GM20000 (cell line): ENCODE measurements around the gene ASMTL.

Experiments
- DNase-seq: peaks from one replicate; pipeline ENCODE4 v3.0.0; 2012; ENCODE audit warnings: low spot score
- CTCF ChIP-seq: IDR thresholded peaks from 2 replicates; pipeline ENCODE4 v1.5.1; 2012; ENCODE audit warnings: mild to moderate bottlenecking, control low read depth; ENCODE audit errors: extremely low read depth, missing control alignments

The ASMTL gene

DNA sequence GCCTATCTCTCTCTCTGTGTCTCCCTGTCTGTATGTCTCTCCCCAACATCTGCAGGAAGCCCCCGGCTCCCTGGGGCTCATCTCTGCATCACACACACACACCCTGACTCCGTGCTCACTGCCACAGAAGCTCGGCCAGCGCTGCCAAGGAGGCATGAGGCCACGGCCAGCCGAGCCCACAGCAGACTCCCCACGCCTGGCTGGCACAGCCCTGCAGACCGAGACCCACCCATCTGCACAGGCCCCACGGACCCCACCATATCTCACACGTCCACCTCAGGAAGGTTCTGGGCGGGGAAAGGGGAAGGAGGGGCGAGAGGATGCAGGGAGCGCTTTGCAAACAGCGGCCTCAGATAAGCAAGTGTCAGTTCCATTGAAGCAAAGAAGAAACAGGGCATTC is 32.3 kb downstream of the ASMTL start:
- no peak for TF ChIP-seq CTCF
- no peak for DNase-seq

GRCh38 chrX:1419545-1420355 is 33.0 kb downstream of the ASMTL start:
- DNase-seq, result no peak
- TF ChIP-seq CTCF, result no peak

- TF ChIP-seq CTCF, result no peak
- no peak for DNase-seq
Measured at GRCh38 chrX:1418901-1419544, 33.7 kb downstream of the ASMTL start.

- no peak for TF ChIP-seq CTCF
- no peak for DNase-seq
Measured at GRCh38 chrX:1417921-1418771, 34.6 kb downstream of the ASMTL start.

- DNase-seq, result no peak
- TF ChIP-seq CTCF, result no peak
Measured at GRCh38 chrX:1416965-1417760, 35.5 kb downstream of the ASMTL start.

DNA sequence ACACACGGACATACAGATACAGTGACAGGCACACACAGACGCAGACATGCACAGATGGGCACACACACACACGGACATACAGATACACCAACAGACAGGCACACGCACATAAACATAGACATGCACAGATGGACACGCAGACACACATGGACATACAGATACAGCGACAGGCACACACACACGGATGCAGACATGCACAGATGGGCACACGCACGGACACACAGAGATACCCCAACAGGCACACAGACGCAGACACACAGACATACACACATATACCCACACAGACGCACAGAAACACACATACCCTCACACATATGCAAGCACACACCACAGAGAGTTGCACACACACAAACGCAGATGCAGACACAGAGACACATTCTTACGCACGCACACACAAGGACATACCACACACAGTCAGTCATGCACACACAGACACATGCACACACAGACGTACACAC is 36.4 kb downstream of the ASMTL start:
- DNase-seq, result no peak
- TF ChIP-seq CTCF, result no peak
